NCI-H2196 (cell line): ENCODE measurements around the gene ARHGAP12.
"Not testable (repeated sequence)": the region's sequence is repeated elsewhere in the genome, so short reads cannot be mapped to it uniquely, and the experiment has no call there.

Experiments used
- DNase-seq: peaks from one replicate; lab custom pipeline; 2025; ENCODE audit not compliant: unreplicated experiment; lab: John Stamatoyannopoulos, UW

Gene ARHGAP12

GRCh38 chr10:31773749-31774298 is 154.8 kb downstream of the ARHGAP12 start:
- no peak for DNase-seq

- no peak for DNase-seq
These were observed 157.2 kb downstream of the ARHGAP12 start for GRCh38 chr10:31771331-31771831.

GRCh38 chr10:31770307-31770902 is 158.2 kb downstream of the ARHGAP12 start:
- peak; percentile 16 for DNase-seq

- DNase-seq = no peak
These were observed 159.1 kb downstream of the ARHGAP12 start for GRCh38 chr10:31769564-31769963.

- not testable (repeated sequence) for DNase-seq
These were observed 159.7 kb downstream of the ARHGAP12 start for GRCh38 chr10:31768935-31769334.

GRCh38 chr10:31768467-31768866 is 160.2 kb downstream of the ARHGAP12 start:
- no peak for DNase-seq

- no peak for DNase-seq
These were observed 163.1 kb downstream of the ARHGAP12 start for GRCh38 chr10:31765541-31765940.

- no peak for DNase-seq
These were observed 166.3 kb downstream of the ARHGAP12 start for GRCh38 chr10:31762316-31762715.

- no peak for DNase-seq
These were observed 167.5 kb downstream of the ARHGAP12 start for GRCh38 chr10:31761156-31761555.

GRCh38 chr10:31760674-31761081 is 168.0 kb downstream of the ARHGAP12 start:
- DNase-seq = no peak

- peak; percentile 92 for DNase-seq
These were observed 168.6 kb downstream of the ARHGAP12 start for GRCh38 chr10:31759799-31760626.

GRCh38 chr10:31759124-31759798 is 169.4 kb downstream of the ARHGAP12 start:
- DNase-seq = peak; percentile 26

GRCh38 chr10:31758495-31758894 is 170.1 kb downstream of the ARHGAP12 start:
- no peak for DNase-seq

GRCh38 chr10:31757831-31758230 is 170.8 kb downstream of the ARHGAP12 start:
- DNase-seq = no peak

- peak; percentile 53 for DNase-seq
These were observed 171.2 kb downstream of the ARHGAP12 start for GRCh38 chr10:31757386-31757791.

GRCh38 chr10:31756729-31757110 is 171.9 kb downstream of the ARHGAP12 start:
- DNase-seq = no peak

GRCh38 chr10:31756101-31756728 is 172.4 kb downstream of the ARHGAP12 start:
- no peak for DNase-seq
